GM12891 (cell line): ENCODE data around the gene CBR4.

Experiments
- PAX5 ChIP-seq: IDR thresholded peaks from 2 replicates; pipeline ENCODE4 v1.6.1; 2011; ENCODE audit warnings: low read length, moderate library complexity, mild to moderate bottlenecking; ENCODE audit not compliant: insufficient read depth, severe bottlenecking
- POLR2A ChIP-seq: IDR thresholded peaks from 2 replicates; pipeline ENCODE4 v1.6.1; 2011; ENCODE audit warnings: low read depth, low read length, control low read depth
- POLR2AphosphoS5 ChIP-seq: IDR thresholded peaks from 2 replicates; pipeline ENCODE4 v1.6.1; 2011; ENCODE audit warnings: low read depth, low read length, control low read depth
- POU2F2 ChIP-seq: IDR thresholded peaks from 2 replicates; pipeline ENCODE4 v1.6.1; 2011; ENCODE audit warnings: low read depth, mild to moderate bottlenecking, control low read depth, low read length, moderate library complexity
- SPI1 ChIP-seq: IDR thresholded peaks from 2 replicates; pipeline ENCODE4 v1.6.1; 2011; ENCODE audit warnings: low read depth, low read length, control low read depth
- TAF1 ChIP-seq: IDR thresholded peaks from 2 replicates; pipeline ENCODE4 v1.6.1; 2011; ENCODE audit warnings: low read depth, low read length, control low read depth

- TF ChIP-seq POLR2A (no peak), TAF1 (no peak), POLR2AphosphoS5 (no peak), SPI1 (no peak), POU2F2 (no peak), PAX5 (no peak)
Measured at GRCh38 chr4:168998596-168998995, 11.5 kb downstream of the CBR4 start.
